ENCODE measurements around the gene TEX14.

DNA sequence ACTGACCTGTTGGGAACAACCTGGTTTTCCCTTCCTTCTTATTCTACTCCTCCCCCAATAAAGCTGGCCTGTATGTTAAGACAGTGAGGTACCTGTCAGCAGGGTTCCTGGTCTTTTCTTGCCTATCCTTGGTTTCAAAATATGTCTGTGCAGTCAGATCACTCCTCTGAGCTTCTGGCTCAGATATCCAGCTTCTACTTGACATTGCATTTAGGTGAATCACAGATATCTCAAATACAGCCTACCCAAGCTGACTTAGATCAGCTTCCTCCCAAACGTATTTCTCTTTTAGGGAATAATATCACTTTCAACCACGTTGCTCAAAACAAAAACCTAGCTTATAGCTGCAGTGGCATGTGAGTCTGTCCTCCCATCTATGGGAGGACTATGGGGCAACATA lies 48.7 kb downstream of the TEX14 start:
- TF ChIP-seq POLR2A (IDR thresholded peaks at IDR 0.05; ENCODE audit: low read depth, low read length) (no peak), TAF1 (IDR thresholded peaks at IDR 0.05; ENCODE audit: low read depth, low read length) (no peak)
